GM18520 (cell line): Measurements from ENCODE around the gene ST6GALNAC3.

Experiments
- ATAC-seq: cut with Tn5 transposase; IDR thresholded peaks from one replicate; pipeline ENCODE4 v1.9.1; 2021; ENCODE audit not compliant: unreplicated experiment

Gene ST6GALNAC3

DNA sequence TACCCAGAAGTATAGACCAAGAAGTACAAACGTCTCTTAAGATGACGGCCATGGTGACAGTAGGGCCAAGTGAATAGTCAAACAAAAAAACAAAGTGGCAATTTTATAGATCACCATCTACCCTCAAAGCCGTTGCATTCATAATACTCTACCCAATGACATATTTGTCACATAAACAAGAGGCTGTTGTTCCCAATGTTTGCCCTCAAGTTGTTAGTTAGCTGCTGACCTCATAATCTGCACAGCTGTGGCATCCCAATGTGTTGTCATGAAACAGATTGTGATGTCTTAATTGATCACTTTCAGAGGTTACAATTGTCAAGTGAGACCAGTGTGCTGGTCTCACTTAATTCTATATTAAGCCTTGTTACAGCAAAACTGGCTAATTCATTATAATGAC is 333.8 kb downstream of the ST6GALNAC3 start:
- ATAC-seq: no peak

- ATAC-seq: no peak
Observed at GRCh38 chr1:76410499-76410898, 336.0 kb downstream of the ST6GALNAC3 start.

GRCh38 chr1:76418531-76418930 is 344.0 kb downstream of the ST6GALNAC3 start:
- no peak for ATAC-seq

GRCh38 chr1:76419603-76420002 is 345.1 kb downstream of the ST6GALNAC3 start:
- ATAC-seq: no peak

- peak; percentile 89 for ATAC-seq
Observed at GRCh38 chr1:76425201-76426145, 350.9 kb downstream of the ST6GALNAC3 start.

GRCh38 chr1:76426606-76427005 is 352.1 kb downstream of the ST6GALNAC3 start:
- no peak for ATAC-seq

GRCh38 chr1:76428028-76428427 is 353.5 kb downstream of the ST6GALNAC3 start:
- ATAC-seq: no peak

DNA sequence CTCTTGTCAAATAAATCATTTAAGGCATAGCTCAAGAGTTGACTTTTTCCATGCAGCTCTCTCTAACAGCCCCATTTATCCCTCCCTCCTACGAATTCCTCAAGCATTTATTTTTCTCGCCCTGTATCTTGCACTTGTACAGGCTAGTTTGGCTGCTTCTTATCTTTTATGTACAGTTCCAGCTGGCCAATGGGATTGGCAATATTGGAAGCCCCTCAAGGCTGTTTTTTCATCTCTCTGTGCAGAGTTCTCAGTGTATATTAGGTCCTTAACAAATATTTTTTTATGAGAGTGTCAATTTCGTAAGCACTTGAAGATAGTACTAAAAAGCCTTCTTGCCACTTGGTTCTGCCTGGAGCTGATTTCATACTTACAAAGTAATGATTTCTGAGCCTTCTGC is 356.0 kb downstream of the ST6GALNAC3 start:
- ATAC-seq: no peak

DNA sequence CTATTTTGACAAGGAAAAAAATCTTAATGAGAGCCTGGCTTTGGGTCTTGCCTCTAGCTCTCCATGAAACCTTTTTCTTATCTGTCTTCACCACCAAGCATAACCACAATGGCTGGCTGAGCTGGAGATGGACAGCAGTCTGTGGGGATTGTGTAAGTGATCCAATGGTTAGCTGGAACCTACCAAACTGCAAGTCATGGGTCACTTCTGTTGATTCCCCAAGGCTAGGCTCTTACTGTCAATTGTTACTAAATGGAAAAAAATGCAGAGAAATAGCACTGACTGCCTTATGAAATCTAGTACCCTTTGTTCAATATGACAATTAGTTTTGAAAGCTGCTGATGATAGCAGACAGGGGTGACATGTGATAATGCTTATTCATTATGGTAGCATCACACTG is 359.0 kb downstream of the ST6GALNAC3 start:
- no peak for ATAC-seq

DNA sequence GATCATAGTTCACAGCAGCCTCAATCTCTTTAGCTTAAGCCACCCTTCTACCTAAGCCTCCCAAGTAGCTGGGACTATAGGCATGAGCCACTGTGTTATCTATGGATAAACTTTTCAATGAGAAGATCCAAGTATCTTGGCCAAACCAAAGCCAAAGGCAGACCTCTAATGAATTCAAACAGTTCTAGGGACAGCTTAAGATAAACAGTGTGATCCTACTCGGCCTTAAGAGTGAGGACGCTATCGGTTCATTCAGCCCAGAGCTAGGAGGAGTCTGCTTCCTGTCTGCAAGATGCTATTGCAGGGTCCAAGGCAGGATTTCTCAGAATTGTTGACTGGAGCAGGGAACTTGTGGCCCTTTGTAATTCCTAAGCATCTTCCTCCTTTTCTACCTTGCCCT is 368.7 kb downstream of the ST6GALNAC3 start:
- ATAC-seq: no peak

DNA sequence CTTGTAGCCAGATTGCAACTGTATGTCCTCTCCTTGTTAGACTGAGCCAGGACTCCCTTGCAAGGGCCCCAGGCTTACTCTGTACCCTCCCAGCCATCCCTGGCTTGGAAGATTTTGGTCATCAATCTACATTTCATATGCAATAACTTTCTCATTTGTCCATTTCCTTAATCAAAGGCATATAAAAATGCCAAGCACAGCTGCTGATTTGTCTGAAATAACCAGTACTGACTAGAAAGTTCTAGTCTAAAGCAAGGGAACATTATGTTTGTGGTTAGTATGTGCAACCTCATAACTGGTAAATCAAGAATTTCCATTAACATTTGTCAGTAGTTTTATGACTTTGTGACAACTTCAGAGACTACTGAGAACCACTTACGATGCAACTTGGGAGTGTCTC is 370.2 kb downstream of the ST6GALNAC3 start:
- ATAC-seq: no peak

- ATAC-seq: no peak
Observed at GRCh38 chr1:76450229-76450628, 375.7 kb downstream of the ST6GALNAC3 start.

DNA sequence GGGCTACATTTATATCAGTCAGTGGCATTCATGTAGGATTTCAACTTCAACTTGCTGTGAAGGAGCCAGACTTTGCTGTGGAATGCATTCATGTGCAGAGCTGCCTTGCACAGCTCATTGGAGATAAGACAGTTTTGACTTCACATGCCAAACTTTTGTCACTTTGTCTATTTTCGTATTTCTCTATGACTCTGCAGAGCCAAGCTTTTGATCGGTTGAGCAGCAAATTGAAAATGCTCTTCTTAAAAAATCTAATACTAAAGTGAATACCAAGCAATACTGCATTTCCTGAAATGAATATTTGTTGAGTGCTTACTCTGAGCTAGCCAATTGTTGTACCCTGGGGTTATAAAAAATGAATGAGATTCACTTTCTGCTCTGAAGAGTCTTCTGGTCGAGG is 388.7 kb downstream of the ST6GALNAC3 start:
- ATAC-seq: peak; percentile 39

DNA sequence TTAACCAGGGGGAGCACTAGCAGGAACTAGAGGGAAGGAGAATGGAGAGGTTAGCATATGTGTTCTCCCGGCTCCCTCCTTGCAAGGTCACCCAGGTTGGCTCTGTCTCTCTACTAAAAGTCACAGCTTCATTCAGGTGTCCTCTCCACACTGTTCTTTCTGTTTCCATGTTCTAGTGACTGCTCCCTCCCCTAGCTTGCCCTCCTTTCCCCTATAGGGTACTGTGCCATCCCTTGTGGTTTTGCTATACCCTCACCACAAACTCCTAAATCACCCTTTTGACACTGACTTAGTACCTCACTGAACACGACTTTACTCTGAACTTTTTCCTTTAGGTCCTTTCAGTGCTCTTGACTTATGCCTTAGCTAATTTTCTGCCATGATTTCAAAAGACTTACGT is 389.3 kb downstream of the ST6GALNAC3 start:
- no peak for ATAC-seq

DNA sequence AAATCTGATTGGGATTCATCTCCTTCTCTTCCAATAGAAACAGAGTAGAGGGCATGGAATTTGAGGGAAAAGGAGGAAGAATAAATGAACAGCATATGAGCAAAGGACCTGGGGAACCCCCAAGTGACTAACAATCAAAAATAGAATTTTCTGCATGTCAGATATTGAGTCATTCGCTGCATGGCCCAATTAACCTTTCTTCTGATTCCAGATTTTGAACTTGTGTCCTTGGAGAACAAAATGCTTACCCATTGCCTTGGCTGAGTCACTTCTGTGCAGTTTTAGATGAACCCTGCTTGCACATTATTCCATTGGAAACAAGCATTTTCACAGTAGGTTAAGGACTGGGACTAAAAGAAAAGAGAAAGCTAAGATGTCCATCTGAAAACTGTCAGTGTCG is 390.5 kb downstream of the ST6GALNAC3 start:
- no peak for ATAC-seq

GRCh38 chr1:76470166-76470565 is 395.6 kb downstream of the ST6GALNAC3 start:
- no peak for ATAC-seq

DNA sequence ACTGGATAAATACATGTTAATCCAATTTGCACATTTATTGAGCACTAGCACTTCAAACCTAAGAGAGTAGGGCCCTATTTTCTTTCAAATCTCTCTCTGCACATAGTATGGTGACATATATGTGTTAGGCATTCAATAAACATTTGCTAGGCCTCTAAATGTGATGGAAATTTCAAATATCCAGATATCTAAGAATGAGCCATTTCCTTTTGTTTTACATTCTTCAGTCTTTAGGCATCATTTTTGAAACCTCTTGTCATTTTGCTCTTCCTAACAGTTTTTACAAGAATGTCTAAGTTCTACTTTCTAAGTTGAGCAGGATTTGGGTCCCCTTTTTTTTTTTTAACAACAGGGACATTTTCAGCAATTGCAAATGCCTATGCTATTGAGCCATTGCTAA is 397.0 kb downstream of the ST6GALNAC3 start:
- no peak for ATAC-seq

DNA sequence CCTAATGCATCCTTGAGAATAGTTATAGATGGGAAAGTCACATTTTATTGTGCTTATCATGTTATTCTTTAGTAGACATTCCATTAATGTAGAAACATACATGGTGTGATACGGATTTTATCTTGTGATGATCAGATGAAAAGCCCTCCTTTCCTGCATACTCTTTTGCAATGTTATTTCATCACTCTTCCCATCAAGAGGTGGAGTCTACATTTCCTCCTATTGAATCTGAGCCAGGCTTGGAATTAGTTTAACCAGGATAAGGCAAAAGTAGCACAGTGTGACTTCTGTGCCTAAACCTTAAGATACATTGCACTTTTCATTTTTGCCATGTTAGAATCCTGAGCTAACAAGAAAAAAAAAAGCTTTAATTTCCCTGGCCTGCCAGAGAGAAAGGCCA is 399.0 kb downstream of the ST6GALNAC3 start:
- no peak for ATAC-seq

DNA sequence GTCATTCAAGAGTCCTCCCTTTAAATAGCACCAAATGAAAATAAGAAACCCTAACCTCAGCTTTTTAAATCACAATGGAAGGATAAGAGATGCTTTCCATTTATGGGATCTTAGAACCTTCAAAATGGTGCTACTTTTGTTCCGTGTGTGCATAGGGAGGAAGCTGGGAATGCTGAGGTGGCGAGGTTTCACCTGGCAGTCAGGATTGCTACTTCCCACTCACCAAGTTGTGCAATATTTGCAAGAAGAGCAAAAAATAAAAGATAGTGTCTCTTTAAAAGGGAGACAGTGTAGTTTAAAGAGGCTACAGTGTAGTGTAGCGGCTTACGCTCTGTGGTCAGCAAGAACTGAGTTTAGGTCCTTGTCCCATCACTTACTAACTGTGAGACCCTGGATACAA is 400.4 kb downstream of the ST6GALNAC3 start:
- ATAC-seq: no peak

DNA sequence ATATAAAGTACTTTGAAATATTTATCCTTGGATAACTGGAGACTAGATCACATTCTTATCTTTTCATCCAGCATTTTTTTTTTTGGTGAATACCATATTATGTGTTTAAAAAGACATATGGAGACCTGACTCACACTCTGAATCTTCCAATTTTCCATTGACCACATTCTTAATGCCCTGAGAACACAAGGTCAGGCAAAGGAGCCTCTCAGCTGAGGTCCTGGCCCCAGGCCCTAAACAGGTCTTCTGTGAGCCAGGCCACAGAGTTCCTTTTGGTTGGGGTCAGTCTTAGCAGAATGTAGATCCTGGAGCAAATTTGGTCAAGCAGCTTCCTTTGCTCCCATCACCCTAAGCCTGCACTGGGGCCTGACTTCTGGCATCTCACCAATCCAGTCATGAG is 402.6 kb downstream of the ST6GALNAC3 start:
- no peak for ATAC-seq

GRCh38 chr1:76480827-76481226 is 406.3 kb downstream of the ST6GALNAC3 start:
- ATAC-seq: no peak

GRCh38 chr1:76481672-76482071 is 407.1 kb downstream of the ST6GALNAC3 start:
- no peak for ATAC-seq

DNA sequence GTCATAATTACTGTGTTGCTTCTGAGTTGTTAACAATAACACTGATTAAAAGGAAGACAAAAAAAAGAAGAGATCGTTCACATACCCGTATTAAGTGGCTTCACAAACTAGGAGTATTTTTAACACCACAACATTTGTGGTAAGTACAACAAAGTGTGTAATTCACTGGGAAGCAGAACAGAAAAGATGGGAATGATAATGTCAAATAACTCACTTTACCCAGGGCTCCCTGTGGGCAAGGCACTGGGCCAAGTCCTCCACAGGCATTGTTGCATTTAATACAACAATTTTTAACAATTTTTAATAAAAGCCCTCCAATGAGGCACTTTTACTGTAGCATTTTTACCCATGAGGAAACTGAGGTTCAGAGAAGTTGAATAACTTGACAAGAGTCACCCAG is 407.7 kb downstream of the ST6GALNAC3 start:
- ATAC-seq: no peak
